ENCODE measurements around the gene MYRIP.

The MYRIP gene

DNA sequence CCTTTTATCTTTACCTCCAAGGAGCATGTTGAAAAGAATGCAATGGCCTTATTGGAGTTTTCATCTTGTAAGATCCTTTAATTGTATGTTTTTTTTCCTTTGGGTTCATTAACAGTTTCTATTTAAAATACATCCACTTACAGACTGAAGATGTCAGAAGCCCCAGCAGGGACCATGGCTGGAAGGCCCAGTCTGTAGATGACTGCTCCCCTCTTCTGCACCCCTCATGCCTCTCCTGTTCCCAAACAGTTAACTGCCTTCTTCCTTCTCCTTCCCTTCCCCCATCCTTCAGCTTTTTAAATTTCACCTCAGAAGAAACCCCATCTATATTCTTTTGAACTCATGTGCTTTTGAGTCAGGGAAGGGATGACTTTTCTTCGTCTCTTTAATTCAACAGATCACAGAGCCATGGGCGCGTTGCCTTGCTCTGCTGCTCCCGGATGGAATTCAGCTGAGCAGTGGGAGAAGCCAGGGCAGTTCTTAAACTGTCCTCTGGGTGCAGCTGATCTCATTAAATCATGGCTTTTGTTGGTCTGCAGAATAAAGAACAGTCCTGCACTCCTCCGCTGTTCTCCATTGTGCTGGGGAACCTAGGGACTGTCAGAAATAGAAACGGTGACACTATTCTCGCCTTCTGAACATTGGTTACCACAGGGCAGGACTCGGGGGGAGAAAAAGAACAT is 428.6 kb downstream of the MYRIP start:
- DNase-seq (ENCODE audit: low read depth), result no peak
- no peak overlapping the region for H3K4me3 ChIP-seq (ENCODE audit: low read depth, low read length)
- TF ChIP-seq, protein P1, sequence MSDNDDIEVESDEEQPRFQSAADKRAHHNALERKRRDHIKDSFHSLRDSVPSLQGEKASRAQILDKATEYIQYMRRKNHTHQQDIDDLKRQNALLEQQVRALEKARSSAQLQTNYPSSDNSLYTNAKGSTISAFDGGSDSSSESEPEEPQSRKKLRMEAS (IDR thresholded peaks at IDR 0.05; ENCODE audit: low read depth, low read length), result no peak

- H3K4me3 ChIP-seq (ENCODE audit: low read depth, low read length), result no peak overlapping the region
- TF ChIP-seq, protein P1 (IDR thresholded peaks at IDR 0.05; ENCODE audit: low read depth, low read length), result no peak
- TF ChIP-seq CTCF (IDR thresholded peaks at IDR 0.05; ENCODE audit: low read depth, low read length), result no peak
- no peak for TF ChIP-seq POLR2A (IDR thresholded peaks at IDR 0.05; ENCODE audit: extremely low read depth, insufficient read length)
- TF ChIP-seq MYC (IDR thresholded peaks at IDR 0.05; ENCODE audit: low read depth, low read length), result no peak
- peak; percentile 19 for DNase-seq (ENCODE audit: low read depth)
These were observed 431.5 kb downstream of the MYRIP start for GRCh38 chr3:40240921-40241320.

DNA sequence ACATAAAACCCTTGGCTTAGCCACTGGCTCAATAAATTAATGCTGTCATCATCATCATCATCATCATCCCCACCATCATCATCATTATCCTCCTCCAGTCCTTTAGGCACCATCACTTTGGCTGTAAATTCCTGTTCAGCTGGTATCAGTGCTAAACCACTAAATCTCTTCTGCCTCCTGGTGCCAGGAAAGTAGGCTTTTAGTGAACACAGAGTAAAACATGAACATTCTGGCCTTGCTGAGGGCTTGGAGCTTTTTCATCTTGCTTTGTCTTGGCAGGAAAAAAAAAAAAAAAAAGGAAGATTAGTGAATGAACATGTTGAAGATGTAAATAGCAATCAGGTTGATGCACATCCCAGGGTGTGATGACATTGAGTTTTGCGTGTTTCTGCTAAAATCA is 432.8 kb downstream of the MYRIP start:
- no peak for DNase-seq (ENCODE audit: low read depth)
- no peak overlapping the region for H3K4me3 ChIP-seq (ENCODE audit: low read depth, low read length)
- TF ChIP-seq, protein P1 (IDR thresholded peaks at IDR 0.05; ENCODE audit: low read depth, low read length), result no peak
- TF ChIP-seq POLR2A (IDR thresholded peaks at IDR 0.05; ENCODE audit: extremely low read depth, insufficient read length) (no peak), MYC (IDR thresholded peaks at IDR 0.05; ENCODE audit: low read depth, low read length) (no peak), CTCF (IDR thresholded peaks at IDR 0.05; ENCODE audit: low read depth, low read length) (no peak)

GRCh38 chr3:40242638-40243037 is 433.2 kb downstream of the MYRIP start:
- no peak for DNase-seq (ENCODE audit: low read depth)
- TF ChIP-seq MYC (IDR thresholded peaks at IDR 0.05; ENCODE audit: low read depth, low read length), result no peak
- TF ChIP-seq CTCF (IDR thresholded peaks at IDR 0.05; ENCODE audit: low read depth, low read length), result no peak
- TF ChIP-seq, protein P1 (IDR thresholded peaks at IDR 0.05; ENCODE audit: low read depth, low read length), result no peak
- TF ChIP-seq POLR2A (IDR thresholded peaks at IDR 0.05; ENCODE audit: extremely low read depth, insufficient read length), result no peak
- H3K4me3 ChIP-seq (ENCODE audit: low read depth, low read length), result no peak overlapping the region

GRCh38 chr3:40243056-40243455 is 433.6 kb downstream of the MYRIP start:
- H3K4me3 ChIP-seq (ENCODE audit: low read depth, low read length), result no peak overlapping the region
- no peak for DNase-seq (ENCODE audit: low read depth)
- TF ChIP-seq, protein P1 (IDR thresholded peaks at IDR 0.05; ENCODE audit: low read depth, low read length), result no peak
- TF ChIP-seq POLR2A (IDR thresholded peaks at IDR 0.05; ENCODE audit: extremely low read depth, insufficient read length), result no peak
- TF ChIP-seq MYC (IDR thresholded peaks at IDR 0.05; ENCODE audit: low read depth, low read length), result no peak
- no peak for TF ChIP-seq CTCF (IDR thresholded peaks at IDR 0.05; ENCODE audit: low read depth, low read length)

DNA sequence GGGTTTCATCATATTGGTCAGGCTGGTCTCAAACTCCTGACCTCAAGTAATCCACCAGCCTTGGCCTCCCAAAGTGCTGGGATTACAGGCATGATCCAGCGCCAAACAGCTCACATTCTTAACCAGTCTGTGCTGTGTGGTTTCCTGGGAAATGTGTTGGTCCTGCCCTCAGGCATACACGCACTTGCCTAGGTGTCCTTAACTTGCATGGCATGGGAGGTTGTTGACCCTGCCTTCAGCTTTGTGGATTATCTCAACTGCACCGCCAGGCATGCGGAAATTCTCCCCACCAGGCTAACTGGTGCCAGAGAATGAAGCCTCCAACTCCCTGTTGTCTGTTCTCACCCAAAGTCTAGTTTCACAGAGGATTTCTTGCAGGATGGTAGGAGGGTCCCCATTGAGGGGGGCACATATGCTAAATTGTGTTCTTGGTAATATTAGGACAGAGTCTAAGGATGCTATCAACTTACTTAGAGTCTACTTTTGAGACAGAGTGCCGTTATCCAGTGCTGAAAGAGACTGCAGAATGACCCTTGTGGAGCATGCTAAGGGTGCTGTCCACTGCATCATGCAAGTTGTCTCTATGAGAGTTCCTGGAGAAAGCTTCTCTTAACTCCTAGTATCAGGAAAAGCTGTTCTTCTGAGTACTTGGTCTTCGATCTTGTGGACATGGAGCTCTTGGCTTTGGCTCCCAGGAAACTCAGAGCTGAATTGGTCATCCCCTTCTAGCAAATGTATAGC is 438.5 kb downstream of the MYRIP start:
- TF ChIP-seq MYC (IDR thresholded peaks at IDR 0.05; ENCODE audit: low read depth, low read length), result no peak
- no peak for TF ChIP-seq CTCF (IDR thresholded peaks at IDR 0.05; ENCODE audit: low read depth, low read length)
- TF ChIP-seq, protein P1 (IDR thresholded peaks at IDR 0.05; ENCODE audit: low read depth, low read length), result no peak
- TF ChIP-seq POLR2A (IDR thresholded peaks at IDR 0.05; ENCODE audit: extremely low read depth, insufficient read length), result no peak
- H3K4me3 ChIP-seq (ENCODE audit: low read depth, low read length), result no peak overlapping the region
- no peak for DNase-seq (ENCODE audit: low read depth)
